MCF 10A (cell line): ENCODE measurements around the gene VARS2. TPM values are rescaled to one million over a fixed set of nuclear protein-coding genes. Genes with fewer than 3 reads are reported as not detected.
"Not testable (repeated sequence)": the region's sequence is repeated elsewhere in the genome, so short reads cannot be mapped to it uniquely, and the experiment has no call there.

Experiments
- BruUV-seq: library from RNA; stranded (reverse); fragments of 400-500 nt; replicated peaks from 2 replicates; lab custom pipeline; 2021; lab: Mats Ljungman, UMichigan
- CTCF ChIA-PET: fragments of 300-600 bp; sonication (Branson Sonifier 250); formaldehyde crosslinking; extraction: SDS; loops from one replicate; lab custom pipeline; 2021; ENCODE audit warnings: antibody characterized with exemption, inconsistent platforms; lab: Yijun Ruan, JAX
- POLR2A ChIA-PET: fragments of 300-600, 350-650 bp; sonication (Branson Sonifier 250); formaldehyde crosslinking; extraction: SDS; loops from one replicate; lab custom pipeline; 2020; ENCODE audit warnings: antibody characterized with exemption, inconsistent platforms; lab: Yijun Ruan, JAX
- DNase-seq: peaks from one replicate; pipeline ENCODE4 v3.0.0-alpha.2; 2018; ENCODE audit not compliant: unreplicated experiment
- H3K27ac Mint-ChIP-seq: one replicate; pipeline ENCODE4 v1.8.0; 2022; ENCODE audit warnings: mild to moderate bottlenecking, low read depth, mixed read lengths; ENCODE audit not compliant: unreplicated experiment
- H3K27me3 Mint-ChIP-seq: one replicate; pipeline ENCODE4 v1.8.0; 2022; ENCODE audit warnings: mixed read lengths; ENCODE audit not compliant: insufficient read depth, unreplicated experiment
- H3K36me3 Mint-ChIP-seq: one replicate; pipeline ENCODE4 v1.8.0; 2022; ENCODE audit warnings: mild to moderate bottlenecking, moderate library complexity, mixed read lengths; ENCODE audit not compliant: insufficient read depth, unreplicated experiment
- H3K4me1 Mint-ChIP-seq: one replicate; pipeline ENCODE4 v1.8.0; 2022; ENCODE audit warnings: mixed read lengths; ENCODE audit not compliant: insufficient read depth, unreplicated experiment
- H3K4me3 Mint-ChIP-seq: one replicate; pipeline ENCODE4 v1.8.0; 2022; ENCODE audit warnings: mild to moderate bottlenecking, moderate library complexity, mixed read lengths; ENCODE audit not compliant: unreplicated experiment
- H3K9me3 Mint-ChIP-seq: one replicate; pipeline ENCODE4 v1.8.0; 2022; ENCODE audit warnings: mixed read lengths; ENCODE audit not compliant: unreplicated experiment
- intact Hi-C: fragments of 100-400 bp; cut with micrococcal nuclease; formaldehyde crosslinking; loops from 2 replicates; pipeline ENCODE4 v1.14.1; 2022
- total RNA-seq: library from RNA; stranded (reverse); gene quantifications from 2 replicates; pipeline ENCODE4 v1.2.3, GENCODE V29; 2022
- TF ChIP-seq, protein P1 (sequence below): fragments of 200-600 bp; IDR thresholded peaks from one replicate; pipeline ENCODE4 v1.8.0; 2022; ENCODE audit warnings: antibody characterized with exemption, mild to moderate bottlenecking; ENCODE audit not compliant: unreplicated experiment

VARS2 gene
- total RNA-seq, 1 experiment from 2014 or later = 52.7 TPM

DNA sequence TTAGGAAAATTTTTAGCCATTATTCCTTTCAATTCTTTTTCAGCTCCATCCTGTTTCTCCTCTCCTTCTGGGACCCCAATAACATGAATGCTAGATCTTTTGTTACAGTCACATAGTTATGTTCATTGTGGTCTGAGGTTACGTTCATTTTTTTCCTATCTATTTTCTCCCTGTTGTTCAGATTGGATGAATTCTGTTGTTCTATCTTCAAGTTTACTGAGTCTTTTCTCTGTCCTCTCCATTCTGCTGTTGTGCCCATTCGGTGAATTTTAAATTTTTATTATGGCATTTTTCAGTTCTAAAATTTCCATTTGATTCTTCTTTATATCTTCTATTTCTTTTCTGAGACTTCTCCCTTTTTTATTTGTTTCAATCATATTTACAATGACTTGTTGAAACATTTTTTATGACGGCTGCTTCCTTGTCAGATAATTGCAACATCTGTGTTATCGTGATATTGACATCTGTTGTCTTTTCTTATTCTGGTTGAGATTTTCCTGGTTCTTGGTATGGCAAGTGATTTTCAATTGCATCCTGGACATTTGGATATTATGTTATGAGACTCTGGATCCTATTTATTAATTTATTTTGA, 42.4 kb upstream of the VARS2 start:
- H3K9me3 Mint-ChIP-seq = peaks cover 26% of the 10 kb centered on the region
- intact Hi-C loops = no loop called here
- no peaks in the 10 kb centered on the region for H3K27me3 Mint-ChIP-seq
- no TSS peak for BruUV-seq
- H3K27ac Mint-ChIP-seq = no peak overlapping the region
- CTCF ChIA-PET = no interaction called here
- no peak for DNase-seq
- POLR2A ChIA-PET = no interaction called here
- H3K36me3 Mint-ChIP-seq = no peaks in the 10 kb centered on the region
- TF ChIP-seq, protein P1, sequence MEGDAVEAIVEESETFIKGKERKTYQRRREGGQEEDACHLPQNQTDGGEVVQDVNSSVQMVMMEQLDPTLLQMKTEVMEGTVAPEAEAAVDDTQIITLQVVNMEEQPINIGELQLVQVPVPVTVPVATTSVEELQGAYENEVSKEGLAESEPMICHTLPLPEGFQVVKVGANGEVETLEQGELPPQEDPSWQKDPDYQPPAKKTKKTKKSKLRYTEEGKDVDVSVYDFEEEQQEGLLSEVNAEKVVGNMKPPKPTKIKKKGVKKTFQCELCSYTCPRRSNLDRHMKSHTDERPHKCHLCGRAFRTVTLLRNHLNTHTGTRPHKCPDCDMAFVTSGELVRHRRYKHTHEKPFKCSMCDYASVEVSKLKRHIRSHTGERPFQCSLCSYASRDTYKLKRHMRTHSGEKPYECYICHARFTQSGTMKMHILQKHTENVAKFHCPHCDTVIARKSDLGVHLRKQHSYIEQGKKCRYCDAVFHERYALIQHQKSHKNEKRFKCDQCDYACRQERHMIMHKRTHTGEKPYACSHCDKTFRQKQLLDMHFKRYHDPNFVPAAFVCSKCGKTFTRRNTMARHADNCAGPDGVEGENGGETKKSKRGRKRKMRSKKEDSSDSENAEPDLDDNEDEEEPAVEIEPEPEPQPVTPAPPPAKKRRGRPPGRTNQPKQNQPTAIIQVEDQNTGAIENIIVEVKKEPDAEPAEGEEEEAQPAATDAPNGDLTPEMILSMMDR = no peak
- H3K4me1 Mint-ChIP-seq = peaks cover 19% of the 10 kb centered on the region
- no peak overlapping the region for H3K4me3 Mint-ChIP-seq

DNA sequence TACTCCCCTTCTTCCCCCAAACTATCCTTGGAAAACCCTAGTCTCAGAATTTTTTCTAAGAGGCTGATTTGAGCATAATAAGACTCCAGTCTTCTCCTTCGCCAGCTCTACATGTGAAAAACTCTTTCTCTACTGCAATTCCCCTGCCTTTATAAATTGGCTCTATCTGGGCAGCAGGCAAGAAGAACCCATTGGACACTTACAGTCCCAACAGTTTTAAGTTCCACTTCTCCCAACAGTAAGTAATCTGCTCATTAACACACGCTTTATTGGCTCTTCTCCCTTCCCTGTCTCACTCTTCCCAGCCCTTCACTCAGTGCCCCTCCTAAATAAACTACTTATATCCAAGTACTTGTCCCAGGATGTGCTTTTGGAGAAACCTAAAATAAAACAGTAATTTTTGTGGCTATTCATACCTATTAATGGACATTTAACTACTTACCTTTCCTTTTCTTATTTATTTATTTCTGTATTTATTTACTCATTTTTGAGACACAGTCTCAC, 40.8 kb upstream of the VARS2 start:
- CTCF ChIA-PET = interaction anchor here (1.0 kb wide), 1 partner anchor 44 kb away, joined by 3 read pairs; no protein-coding TSS in a partner anchor
- Mint-ChIP-seq H3K4me1 (peaks cover 28% of the 10 kb centered on the region), H3K27me3 (no peaks in the 10 kb centered on the region), H3K27ac (no peak overlapping the region), H3K9me3 (peaks cover 26% of the 10 kb centered on the region), H3K4me3 (no peak overlapping the region), H3K36me3 (no peaks in the 10 kb centered on the region)
- TF ChIP-seq, protein P1 = no peak
- intact Hi-C loops = no loop called here
- DNase-seq = no peak
- BruUV-seq = no TSS peak
- POLR2A ChIA-PET = no interaction called here

DNA sequence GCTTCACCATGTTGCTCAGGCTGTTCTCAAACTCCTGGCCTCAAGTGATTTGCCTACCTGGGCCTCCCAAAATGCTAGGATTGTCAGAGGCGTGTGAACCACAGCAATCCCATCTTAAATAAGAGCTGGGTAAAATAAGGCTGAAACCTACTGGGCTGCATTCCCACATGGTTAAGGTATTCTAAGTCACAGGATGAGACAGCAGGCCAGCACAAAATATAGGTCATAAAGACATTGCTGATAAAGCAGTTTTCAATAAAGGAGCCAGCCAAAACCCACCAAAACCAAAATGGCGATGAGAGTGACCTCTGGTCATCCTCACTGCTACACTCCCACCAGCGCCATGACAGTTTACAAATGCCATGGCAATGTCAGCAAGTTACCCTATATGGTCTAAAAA, 40.2 kb upstream of the VARS2 start:
- Mint-ChIP-seq H3K4me1 (peaks cover 28% of the 10 kb centered on the region), H3K9me3 (peaks cover 23% of the 10 kb centered on the region)
- H3K4me3 Mint-ChIP-seq, H3K27me3 Mint-ChIP-seq, DNase-seq, H3K36me3 Mint-ChIP-seq, H3K27ac Mint-ChIP-seq, intact Hi-C loops, BruUV-seq: not testable (repeated sequence)
- ChIA-PET POLR2A (interaction anchor here (0.9 kb wide), 1 partner anchor 54 kb away, joined by 3 read pairs; no protein-coding TSS in a partner anchor), CTCF (interaction anchor here (0.6 kb wide), 1 partner anchor 334 kb away, joined by 3 read pairs; no protein-coding TSS in a partner anchor)

GRCh38 chr6:30875244-30876038, 38.6 kb upstream of the VARS2 start:
- Mint-ChIP-seq H3K9me3 (peaks cover 18% of the 10 kb centered on the region), H3K4me1 (peaks cover 28% of the 10 kb centered on the region), H3K36me3 (no peaks in the 10 kb centered on the region), H3K27me3 (no peaks in the 10 kb centered on the region), H3K27ac (peak overlapping the region; percentile 95), H3K4me3 (no peak overlapping the region)
- BruUV-seq = no TSS peak
- DNase-seq = no peak
- intact Hi-C loops = loop anchor here (2.0 kb wide), 3 partner anchors 133 to 393 kb away; partner anchors contain the start of genes FLOT1 and PPP1R18
- TF ChIP-seq, protein P1 = no peak
- ChIA-PET CTCF (interaction anchor here (0.6 to 4.9 kb wide), 8 partner anchors 30 to 205 kb away, joined by 3 to 92 read pairs (median 6); no protein-coding TSS in a partner anchor), POLR2A (interaction anchor here (0.6 to 4.5 kb wide), 14 partner anchors 8 to 185 kb away, joined by 3 to 80 read pairs (median 5); partner anchors contain the start of genes DDR1, IER3, NRM and VARS2)
